HUES6 (cell line): ENCODE data around the gene OSBPL2.

Experiments
- H3K27ac ChIP-seq: 2 replicates; pipeline ENCODE4 v1.7.0; 2013; ENCODE audit warnings: low read depth, mild to moderate bottlenecking, low read length, inconsistent platforms
- H3K27me3 ChIP-seq: 2 replicates; pipeline ENCODE4 v1.6.1; 2013; ENCODE audit warnings: low read length; ENCODE audit not compliant: control insufficient read depth, insufficient read depth
- H3K36me3 ChIP-seq: 2 replicates; pipeline ENCODE4 v1.6.1; 2013; ENCODE audit warnings: low read length; ENCODE audit not compliant: control insufficient read depth, insufficient read depth
- H3K4me1 ChIP-seq: 2 replicates; pipeline ENCODE4 v1.6.1; 2013; ENCODE audit warnings: low read length; ENCODE audit not compliant: control insufficient read depth, insufficient read depth
- H3K4me3 ChIP-seq: 2 replicates; pipeline ENCODE4 v1.5.1; 2013; ENCODE audit warnings: low read depth, low read length
- H3K9ac ChIP-seq: one replicate; pipeline ENCODE4 v1.6.1; 2013; ENCODE audit warnings: mild to moderate bottlenecking, low read length
- H3K9me3 ChIP-seq: 2 replicates; pipeline ENCODE4 v1.6.1; 2013; ENCODE audit warnings: low read depth, low read length; ENCODE audit not compliant: control insufficient read depth, insufficient read depth

The OSBPL2 gene

DNA sequence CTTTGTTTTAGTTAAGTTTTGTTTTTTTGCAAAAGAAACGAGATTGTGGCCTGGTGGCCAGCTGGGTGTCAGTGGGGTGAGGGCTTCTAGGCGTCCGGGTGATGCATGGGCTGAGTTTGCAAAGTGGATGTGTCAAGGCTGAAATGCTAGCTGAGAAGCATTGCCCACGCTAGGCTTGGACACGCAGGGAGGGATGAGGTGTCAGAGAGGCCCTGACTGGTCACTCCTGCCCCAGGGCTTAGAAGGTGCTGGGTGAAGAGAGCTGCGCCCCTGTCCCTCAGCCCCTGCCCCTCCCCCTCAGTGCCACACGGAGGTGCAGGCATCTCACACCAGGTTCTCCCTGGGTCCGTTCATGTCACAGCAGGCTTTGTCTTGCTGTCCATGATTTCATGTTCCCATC is 8.1 kb downstream of the OSBPL2 start:
- Histone ChIP-seq H3K27me3 (no peaks in the 10 kb centered on the region), H3K9me3 (no peaks in the 10 kb centered on the region), H3K4me3 (no peak overlapping the region), H3K9ac (no peak overlapping the region), H3K4me1 (peaks cover 11% of the 10 kb centered on the region), H3K36me3 (peaks cover 16% of the 10 kb centered on the region; the same call in 1 of the 2 replicates), H3K27ac (no peak overlapping the region)

DNA sequence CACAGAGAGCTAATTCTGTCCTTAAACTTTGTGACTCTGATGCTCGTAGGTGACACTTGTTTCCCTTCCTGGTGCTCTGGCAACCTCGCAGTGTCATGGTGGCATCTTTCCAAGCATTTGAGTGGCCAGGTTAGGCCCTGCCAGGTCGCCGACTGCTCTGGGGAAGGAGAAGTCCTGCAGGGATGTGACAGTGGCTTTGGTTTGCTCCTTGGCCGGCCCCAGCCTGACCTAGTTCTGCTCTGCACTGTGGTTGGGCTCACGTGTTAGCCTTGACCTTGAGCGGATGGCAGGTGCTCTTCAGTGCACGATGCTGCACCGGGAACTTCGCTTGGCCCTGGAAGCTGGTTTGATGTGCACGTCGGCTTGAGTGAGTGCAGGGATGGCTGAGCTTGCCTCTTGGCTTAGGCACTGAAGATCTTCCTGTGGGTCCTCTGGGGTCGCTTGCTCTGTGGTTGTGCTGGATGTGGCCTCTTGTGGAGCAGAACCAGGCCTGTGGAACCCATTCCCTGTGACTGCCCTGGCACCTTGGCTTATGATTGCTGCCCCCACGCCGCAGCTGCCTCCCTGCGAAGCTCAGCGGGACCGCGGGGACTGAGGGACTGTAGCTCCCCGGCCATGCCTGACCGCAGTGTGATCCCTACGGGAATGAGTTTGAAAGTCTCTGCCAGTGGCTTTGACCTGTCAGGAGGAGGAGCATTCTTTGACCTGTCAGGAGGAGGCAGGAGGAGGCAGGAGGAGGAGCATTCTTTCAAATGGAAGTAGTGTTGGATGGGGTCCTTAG is 8.7 kb downstream of the OSBPL2 start:
- Histone ChIP-seq H3K9me3 (no peaks in the 10 kb centered on the region), H3K9ac (no peak overlapping the region), H3K27me3 (no peaks in the 10 kb centered on the region), H3K4me1 (peaks cover 11% of the 10 kb centered on the region), H3K27ac (no peak overlapping the region), H3K36me3 (peaks cover 14% of the 10 kb centered on the region; the same call in 1 of the 2 replicates), H3K4me3 (no peak overlapping the region)

DNA sequence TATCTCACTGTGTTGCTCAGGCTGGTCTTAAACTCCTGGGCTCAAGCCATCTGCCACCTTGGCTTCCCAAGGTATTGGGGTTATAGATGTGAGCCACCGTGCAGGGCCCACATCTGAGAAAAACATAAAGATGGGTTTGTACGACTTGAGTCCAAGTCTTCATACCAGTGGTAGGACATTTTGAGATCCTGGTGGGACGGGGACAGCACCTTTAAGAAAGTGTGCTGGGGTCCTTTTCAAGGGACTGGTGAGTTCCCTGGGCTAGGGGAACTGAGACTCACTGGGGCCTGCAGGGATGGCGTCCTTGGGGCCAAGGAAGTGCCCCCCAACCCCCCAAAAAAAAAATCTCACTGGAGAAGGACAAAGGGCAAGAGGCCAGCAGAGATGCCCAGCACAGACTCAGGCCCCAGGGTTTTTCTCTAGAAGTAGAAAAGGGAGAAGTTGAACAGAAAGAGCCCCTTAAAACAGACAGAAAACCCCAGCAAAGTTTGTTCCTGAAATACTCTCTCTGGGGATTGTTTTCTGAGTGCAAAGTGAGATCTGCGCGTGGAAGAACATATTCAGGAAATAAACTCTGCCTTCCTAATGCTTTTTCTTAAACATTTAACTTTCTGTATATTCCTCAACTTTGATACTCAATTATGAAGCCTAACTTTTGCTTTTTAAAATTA is 10.7 kb downstream of the OSBPL2 start:
- no peak overlapping the region for H3K4me3 ChIP-seq
- H3K27me3 ChIP-seq: no peaks in the 10 kb centered on the region
- H3K27ac ChIP-seq: no peak overlapping the region

DNA sequence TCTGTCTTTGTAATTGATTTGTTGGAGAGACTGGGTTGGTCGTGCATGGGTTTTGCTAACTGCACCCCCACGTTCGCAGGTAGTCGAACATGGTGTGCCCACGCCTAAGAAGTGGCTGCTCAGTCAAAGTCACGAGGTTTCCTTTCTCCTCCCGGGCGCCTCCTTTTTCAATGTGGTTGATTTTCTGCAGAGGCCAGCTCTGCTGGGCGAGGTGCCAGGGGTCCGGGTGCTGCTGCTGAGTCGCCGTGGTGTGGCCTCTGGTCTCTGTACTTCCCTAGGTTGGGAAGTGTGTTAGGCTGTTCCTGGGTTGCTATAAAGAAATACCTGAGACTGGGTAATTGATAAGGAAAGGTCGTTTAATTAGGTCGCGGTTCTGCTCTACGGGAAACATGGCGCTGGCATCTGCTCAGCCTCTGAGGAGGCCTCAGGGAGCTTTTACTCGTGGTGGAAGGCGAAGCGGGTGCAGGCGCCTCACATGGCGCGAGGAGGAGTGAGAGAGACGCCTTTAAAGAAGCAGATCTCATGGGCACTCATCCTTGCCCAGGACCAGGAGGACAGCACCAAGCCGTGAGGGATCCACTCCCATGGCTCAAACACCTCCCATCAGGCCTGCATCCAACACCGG is 14.1 kb downstream of the OSBPL2 start:
- Histone ChIP-seq H3K27me3 (no peaks in the 10 kb centered on the region), H3K9me3 (no peaks in the 10 kb centered on the region), H3K4me1 (peaks cover 5% of the 10 kb centered on the region; the same call in 1 of the 2 replicates), H3K36me3 (peaks cover 18% of the 10 kb centered on the region), H3K4me3 (no peak overlapping the region), H3K27ac (no peak overlapping the region), H3K9ac (no peak overlapping the region)

More for the DNA sequence above, 10.7 kb downstream of the OSBPL2 start:
- Histone ChIP-seq H3K9ac (no peak overlapping the region), H3K9me3 (no peaks in the 10 kb centered on the region), H3K4me1 (peaks cover 8% of the 10 kb centered on the region), H3K36me3 (peaks cover 7% of the 10 kb centered on the region; the same call in 1 of the 2 replicates)

DNA sequence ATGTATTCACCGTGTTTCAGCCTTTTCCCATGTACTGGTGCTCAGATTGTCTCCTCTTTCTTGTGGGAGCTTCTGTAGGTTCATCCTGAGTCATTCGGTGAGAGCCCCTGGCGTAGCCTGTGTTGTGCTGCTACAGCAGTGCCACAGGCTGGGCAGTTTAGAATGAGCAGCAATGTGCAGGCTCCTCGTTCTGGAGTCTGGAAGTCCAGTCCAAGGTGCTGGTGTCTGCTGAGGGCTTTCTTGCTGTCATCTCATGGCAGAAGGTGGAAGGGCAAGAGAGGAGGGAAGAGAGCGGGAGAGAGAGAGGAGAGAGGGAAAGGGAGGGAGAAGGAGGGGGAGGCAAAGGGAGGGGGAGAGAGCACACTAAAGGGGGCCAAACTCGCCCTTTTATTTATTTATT is 15.1 kb downstream of the OSBPL2 start:
- no peak overlapping the region for H3K27ac ChIP-seq
- no peak overlapping the region for H3K9ac ChIP-seq
- H3K27me3 ChIP-seq: no peaks in the 10 kb centered on the region
- H3K36me3 ChIP-seq: peaks cover 25% of the 10 kb centered on the region
- no peaks in the 10 kb centered on the region for H3K9me3 ChIP-seq
- peaks cover 5% of the 10 kb centered on the region; the same call in 1 of the 2 replicates for H3K4me1 ChIP-seq
- H3K4me3 ChIP-seq: no peak overlapping the region

DNA sequence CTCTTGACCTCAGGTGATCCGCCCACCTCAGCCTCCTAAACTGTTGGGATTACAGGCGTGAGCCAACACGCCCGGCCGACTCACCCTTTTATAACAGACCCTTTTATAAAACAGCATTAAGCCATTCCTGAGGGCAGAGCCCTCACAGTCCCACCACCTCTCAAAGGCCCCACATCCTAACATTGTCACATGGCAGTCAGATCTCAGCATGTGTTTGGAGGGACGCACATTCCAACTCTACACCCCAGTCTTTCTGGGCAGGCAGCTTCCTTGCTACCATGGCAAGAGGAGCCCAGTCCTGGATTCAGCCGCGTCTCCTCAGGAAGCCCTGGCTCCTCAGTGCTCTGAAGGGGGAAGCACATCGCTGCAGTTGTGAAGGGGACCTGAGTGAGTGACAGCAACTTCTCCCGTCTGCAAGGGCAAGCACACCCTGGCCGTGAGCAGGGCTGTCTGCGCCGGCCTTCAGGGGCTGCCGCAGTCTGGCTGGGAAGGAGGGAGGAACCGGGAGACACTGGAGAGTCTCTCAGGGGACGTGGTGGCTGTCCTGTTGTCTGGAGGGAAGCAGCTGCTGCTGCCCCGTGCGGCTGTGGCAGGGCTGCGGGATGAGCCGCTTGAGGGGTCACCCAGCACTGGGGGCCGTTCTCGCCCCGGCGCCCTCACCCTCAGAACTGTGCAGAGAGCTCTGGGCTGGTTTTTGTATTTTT is 15.9 kb downstream of the OSBPL2 start:
- Histone ChIP-seq H3K27ac (0 out of 2 replicates have a peak overlapping the region, but pooled peaks have one; percentile 12), H3K9ac (no peak overlapping the region), H3K36me3 (peaks cover 31% of the 10 kb centered on the region), H3K4me3 (no peak overlapping the region), H3K9me3 (no peaks in the 10 kb centered on the region), H3K4me1 (peaks cover 5% of the 10 kb centered on the region; the same call in 1 of the 2 replicates), H3K27me3 (no peaks in the 10 kb centered on the region)

DNA sequence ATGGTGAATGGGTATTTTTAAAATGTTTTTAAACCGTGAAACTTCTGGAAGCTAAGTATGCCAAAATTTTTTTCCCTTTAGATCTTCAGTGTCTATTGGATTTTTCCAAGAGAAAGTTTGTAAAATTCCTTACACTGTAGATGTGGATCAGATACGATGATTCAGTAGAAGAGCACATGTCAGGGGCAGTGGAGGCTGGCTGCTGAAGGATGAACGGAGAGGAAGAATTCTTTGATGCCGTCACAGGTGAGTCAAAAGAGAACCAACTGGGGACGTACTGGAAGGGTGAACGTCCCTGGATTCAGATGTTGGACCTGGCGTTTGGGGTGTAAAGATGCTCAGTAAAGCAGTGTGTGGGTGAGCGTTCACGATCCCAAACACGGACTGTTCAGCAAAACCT is 17.7 kb downstream of the OSBPL2 start:
- no peak overlapping the region for H3K4me3 ChIP-seq
- no peak overlapping the region for H3K27ac ChIP-seq
- H3K4me1 ChIP-seq: peaks cover 5% of the 10 kb centered on the region; the same call in 1 of the 2 replicates
- H3K36me3 ChIP-seq: peaks cover 47% of the 10 kb centered on the region
- no peak overlapping the region for H3K9ac ChIP-seq
- H3K9me3 ChIP-seq: no peaks in the 10 kb centered on the region
- H3K27me3 ChIP-seq: no peaks in the 10 kb centered on the region

DNA sequence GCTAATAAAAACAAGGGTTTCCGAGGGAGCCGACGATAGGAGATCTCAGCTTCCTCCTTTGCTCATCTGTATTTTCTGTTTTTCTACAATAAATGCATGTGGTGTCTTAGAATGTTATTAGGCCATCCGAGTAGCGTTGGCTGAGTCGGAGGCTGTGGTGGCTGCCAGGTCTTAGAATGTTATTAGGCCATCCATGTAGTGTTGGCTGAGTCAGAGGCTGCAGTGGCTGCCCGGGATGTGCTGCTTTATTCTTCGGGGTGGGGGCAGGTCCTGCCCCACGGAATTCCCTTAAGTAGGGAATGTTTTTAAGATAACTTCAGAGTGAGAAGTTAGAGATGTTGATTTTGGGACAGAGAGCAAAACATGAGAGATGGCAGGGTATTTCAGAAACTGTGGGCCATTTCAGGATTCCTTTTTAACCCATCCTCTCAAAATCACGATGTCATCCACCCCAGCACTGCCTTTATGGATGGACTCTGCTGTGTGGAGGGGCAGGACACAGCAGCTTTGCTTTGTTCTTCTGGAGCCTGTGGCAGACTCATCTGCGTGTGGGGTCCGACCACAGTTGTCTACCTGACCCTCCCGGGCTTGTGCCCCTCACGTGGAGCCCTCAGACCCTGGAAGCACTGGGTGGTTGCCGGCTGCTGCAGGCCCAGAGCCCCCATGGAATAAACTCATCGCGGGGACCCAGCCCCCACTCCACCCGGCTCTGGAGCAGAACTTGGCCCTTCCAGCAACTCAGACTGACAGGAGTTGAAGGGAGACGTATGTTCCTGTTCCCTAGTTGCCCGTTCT is 20.4 kb downstream of the OSBPL2 start:
- Histone ChIP-seq H3K9ac (no peak overlapping the region), H3K4me3 (no peak overlapping the region), H3K27ac (no peak overlapping the region), H3K9me3 (no peaks in the 10 kb centered on the region), H3K27me3 (no peaks in the 10 kb centered on the region), H3K4me1 (peaks cover 5% of the 10 kb centered on the region; the same call in 1 of the 2 replicates), H3K36me3 (peaks cover 69% of the 10 kb centered on the region)

DNA sequence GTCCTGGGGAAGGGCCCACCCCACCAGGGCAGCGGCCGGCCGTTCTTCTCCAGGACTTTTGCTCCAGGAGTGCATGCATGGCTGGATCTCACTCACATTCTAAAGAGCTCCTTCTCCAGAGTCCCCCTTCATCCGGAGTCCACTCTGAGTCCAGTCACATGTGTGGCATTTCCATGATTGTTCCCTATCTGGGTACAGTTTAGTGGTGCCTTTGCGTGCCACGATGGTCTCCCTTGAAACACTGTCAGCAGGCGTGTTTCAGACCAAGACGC is 20.9 kb downstream of the OSBPL2 start:
- Histone ChIP-seq H3K27ac (no peak overlapping the region), H3K27me3 (no peaks in the 10 kb centered on the region), H3K9ac (no peak overlapping the region), H3K4me3 (no peak overlapping the region), H3K4me1 (peaks cover 2% of the 10 kb centered on the region; the same call in 1 of the 2 replicates), H3K9me3 (no peaks in the 10 kb centered on the region), H3K36me3 (peaks cover 72% of the 10 kb centered on the region)

DNA sequence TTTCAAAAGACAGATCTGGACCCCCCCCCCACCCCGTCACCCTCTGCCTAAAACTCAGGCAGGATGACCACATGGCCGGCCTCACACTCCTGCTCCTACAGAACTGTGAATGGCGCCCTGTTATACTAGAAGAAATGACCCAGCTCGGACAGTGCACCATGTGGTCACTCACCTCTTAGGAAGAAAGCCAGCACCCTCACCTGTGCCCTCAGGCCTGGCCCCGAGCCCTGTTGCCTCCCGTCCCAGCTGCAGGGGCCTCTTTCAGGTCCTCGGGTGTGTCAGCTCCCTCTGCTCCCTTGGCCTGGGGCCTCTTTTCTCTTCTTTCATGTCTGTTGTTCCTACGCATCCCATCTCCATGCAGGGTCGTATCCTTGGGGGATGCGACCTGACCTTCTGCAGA is 23.7 kb downstream of the OSBPL2 start:
- no peak overlapping the region for H3K9ac ChIP-seq
- H3K27ac ChIP-seq: no peak overlapping the region
- no peak overlapping the region for H3K4me3 ChIP-seq
- no peaks in the 10 kb centered on the region for H3K27me3 ChIP-seq
- peaks cover 85% of the 10 kb centered on the region for H3K36me3 ChIP-seq
- peaks cover 7% of the 10 kb centered on the region; the same call in 1 of the 2 replicates for H3K9me3 ChIP-seq
- H3K4me1 ChIP-seq: no peaks in the 10 kb centered on the region
